ENCODE measurements around the gene HMGN3. TPM values are rescaled to one million over a fixed set of nuclear protein-coding genes. Genes with fewer than 3 reads are reported as not detected.

The HMGN3 gene
- total and polyA plus RNA-seq, 4 donors: 78.4 to 351 (median 188) TPM

DNA sequence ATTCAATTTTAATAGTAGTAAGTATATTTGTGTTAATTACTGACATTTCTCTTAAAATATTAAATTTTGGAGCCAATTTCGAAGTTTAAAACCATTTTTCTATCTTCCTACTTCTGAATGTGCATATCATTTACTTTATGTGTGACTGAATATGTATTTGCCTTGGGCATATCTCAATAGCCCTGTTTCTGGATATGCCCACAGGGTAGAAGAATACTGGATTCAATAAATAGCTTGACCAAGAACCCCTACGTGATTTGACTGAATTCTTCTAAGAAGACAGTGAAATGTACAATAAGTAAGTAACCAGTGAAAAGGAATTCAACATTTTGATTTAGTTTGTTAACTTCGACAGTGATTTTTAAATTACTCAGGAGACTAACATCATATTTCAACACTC lies 7.8 kb downstream of the HMGN3 start:
- H3K36me3 ChIP-seq (ENCODE audit: control insufficient read depth in 4 of 4, insufficient read depth in 4 of 4, low read length in 4 of 4): peaks cover 0 to 7% (median 0%) of the 10 kb centered on the region in 4 donors
- no peaks in the 10 kb centered on the region for H3K27me3 ChIP-seq (ENCODE audit: control insufficient read depth in 3 of 3, insufficient read depth in 3 of 3, low read length in 2 of 3)
- no peak overlapping the region for H3K27ac ChIP-seq (ENCODE audit: low read depth in 1 of 2, low read length in 1 of 2)
- peaks cover 0 to 12% (median 2%) of the 10 kb centered on the region in 5 donors for H3K4me1 ChIP-seq (ENCODE audit: control insufficient read depth in 5 of 5, insufficient read depth in 5 of 5, low read length in 5 of 5)
- TF ChIP-seq, protein P1, sequence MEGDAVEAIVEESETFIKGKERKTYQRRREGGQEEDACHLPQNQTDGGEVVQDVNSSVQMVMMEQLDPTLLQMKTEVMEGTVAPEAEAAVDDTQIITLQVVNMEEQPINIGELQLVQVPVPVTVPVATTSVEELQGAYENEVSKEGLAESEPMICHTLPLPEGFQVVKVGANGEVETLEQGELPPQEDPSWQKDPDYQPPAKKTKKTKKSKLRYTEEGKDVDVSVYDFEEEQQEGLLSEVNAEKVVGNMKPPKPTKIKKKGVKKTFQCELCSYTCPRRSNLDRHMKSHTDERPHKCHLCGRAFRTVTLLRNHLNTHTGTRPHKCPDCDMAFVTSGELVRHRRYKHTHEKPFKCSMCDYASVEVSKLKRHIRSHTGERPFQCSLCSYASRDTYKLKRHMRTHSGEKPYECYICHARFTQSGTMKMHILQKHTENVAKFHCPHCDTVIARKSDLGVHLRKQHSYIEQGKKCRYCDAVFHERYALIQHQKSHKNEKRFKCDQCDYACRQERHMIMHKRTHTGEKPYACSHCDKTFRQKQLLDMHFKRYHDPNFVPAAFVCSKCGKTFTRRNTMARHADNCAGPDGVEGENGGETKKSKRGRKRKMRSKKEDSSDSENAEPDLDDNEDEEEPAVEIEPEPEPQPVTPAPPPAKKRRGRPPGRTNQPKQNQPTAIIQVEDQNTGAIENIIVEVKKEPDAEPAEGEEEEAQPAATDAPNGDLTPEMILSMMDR (IDR thresholded peaks at IDR 0.05; ENCODE audit: control extremely low read depth, extremely low read depth): no peak
- WGBS, 2 donors: 90 to 92% methylated on average over 3 of the region's 3 CpGs
- no peak overlapping the region for H3K4me3 ChIP-seq
- no peaks in the 10 kb centered on the region for H3K9me3 ChIP-seq (ENCODE audit: control insufficient read depth in 4 of 4, insufficient read depth in 3 of 4, low read length in 3 of 4)
- ATAC-seq (ENCODE audit: insufficient read depth, low FRiP score): no peak
- no peak for DNase-seq
- H3K9ac ChIP-seq (ENCODE audit: insufficient read depth in 1 of 2, low read length in 2 of 2): no peak overlapping the region

DNA sequence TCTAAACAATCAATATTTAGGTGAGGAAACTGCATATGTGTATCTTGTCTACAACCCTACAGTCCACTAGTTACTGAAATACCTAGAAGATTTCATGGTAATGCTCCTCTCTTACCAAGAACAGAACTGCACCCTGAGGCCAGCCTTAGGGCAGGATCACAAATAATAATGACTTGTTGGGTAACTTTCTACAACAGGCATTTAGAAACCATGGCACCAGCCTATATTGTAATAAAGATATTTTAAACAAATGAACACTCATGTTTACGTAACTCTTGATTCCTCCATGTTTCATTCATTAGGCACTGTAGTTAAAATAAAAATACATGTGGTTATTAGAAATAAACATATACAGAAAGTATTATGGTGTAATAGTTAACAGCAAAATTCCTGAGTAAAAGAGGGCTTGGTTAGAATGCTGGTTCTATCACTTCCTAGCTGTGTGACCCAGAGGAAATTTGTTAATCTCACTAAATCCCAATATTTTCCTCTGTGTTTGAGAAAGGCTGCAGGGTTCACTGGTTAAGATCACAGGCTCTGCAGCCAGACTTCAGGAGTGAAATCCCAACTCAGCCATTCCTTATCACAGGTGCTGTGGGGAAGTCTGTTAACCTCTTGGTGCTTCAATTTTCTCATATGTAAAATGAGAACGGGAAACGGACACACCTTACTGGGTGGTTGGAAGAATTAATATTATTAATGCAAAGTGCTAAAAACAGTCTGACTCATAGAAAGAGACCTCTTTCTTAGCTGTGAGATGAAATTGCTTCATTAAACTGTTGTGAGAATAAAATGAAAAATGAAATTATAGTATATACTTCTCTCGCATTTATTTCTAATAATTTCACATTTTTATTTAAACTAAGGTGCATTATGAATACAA lies 8.5 kb downstream of the HMGN3 start:
- no peak for ATAC-seq (ENCODE audit: insufficient read depth, low FRiP score)
- H3K9me3 ChIP-seq (ENCODE audit: control insufficient read depth in 4 of 4, insufficient read depth in 3 of 4, low read length in 3 of 4): no peaks in the 10 kb centered on the region
- TF ChIP-seq, protein P1 (IDR thresholded peaks at IDR 0.05; ENCODE audit: control extremely low read depth, extremely low read depth): no peak
- H3K4me1 ChIP-seq (ENCODE audit: control insufficient read depth in 5 of 5, insufficient read depth in 5 of 5, low read length in 5 of 5): peaks cover 0 to 10% (median 2%) of the 10 kb centered on the region in 5 donors
- H3K9ac ChIP-seq (ENCODE audit: insufficient read depth in 1 of 2, low read length in 2 of 2): no peak overlapping the region
- no peak overlapping the region for H3K27ac ChIP-seq (ENCODE audit: low read depth in 1 of 2, low read length in 1 of 2)
- DNase-seq: no peak
- H3K36me3 ChIP-seq (ENCODE audit: control insufficient read depth in 4 of 4, insufficient read depth in 4 of 4, low read length in 4 of 4): peaks cover 0 to 7% (median 0%) of the 10 kb centered on the region in 4 donors
- H3K27me3 ChIP-seq (ENCODE audit: control insufficient read depth in 3 of 3, insufficient read depth in 3 of 3, low read length in 2 of 3): no peaks in the 10 kb centered on the region
- no peak overlapping the region for H3K4me3 ChIP-seq
- 89 to 90% methylated on average over 4 of the region's 4 CpGs for WGBS, 2 donors

DNA sequence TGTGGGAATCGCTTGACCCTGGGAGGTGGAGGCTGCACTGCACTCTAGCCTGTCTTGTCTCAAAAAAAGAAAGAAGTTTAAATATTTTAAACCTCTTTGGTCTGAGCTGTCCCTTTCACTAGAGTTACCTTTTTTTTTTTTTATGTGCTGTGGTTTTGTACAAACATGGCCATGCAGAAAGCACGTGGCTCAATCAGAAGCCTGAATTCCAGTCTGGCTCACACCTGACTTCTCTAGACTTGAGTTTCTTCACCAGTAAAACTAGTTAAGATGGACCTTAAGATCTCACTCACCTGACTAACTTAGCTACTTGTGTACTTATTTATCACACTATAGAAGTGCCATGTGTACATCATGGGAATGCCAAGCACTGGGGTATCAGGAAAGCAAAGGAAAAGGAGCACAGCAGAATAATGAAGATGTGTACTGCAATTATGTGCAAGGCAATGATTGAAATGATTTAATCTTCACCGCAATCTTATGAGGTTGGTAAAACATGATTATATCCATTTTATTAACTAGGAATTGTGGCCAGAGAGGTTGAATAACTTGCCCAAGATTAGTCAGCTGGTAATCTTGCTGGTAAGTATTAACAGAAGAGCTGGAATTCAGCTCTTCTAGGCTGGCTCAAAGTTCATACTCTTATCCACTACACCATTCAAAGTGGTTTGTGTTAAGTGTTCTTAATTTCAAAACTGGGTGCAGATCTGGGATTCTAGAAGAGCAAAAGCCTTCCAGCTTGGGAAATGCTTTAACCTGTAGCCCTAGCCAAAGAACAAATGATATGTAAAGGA lies 10.7 kb downstream of the HMGN3 start:
- Histone ChIP-seq H3K27ac (ENCODE audit: low read depth in 1 of 2, low read length in 1 of 2) (no peak overlapping the region), H3K4me3 (no peak overlapping the region), H3K9me3 (ENCODE audit: control insufficient read depth in 4 of 4, insufficient read depth in 3 of 4, low read length in 3 of 4) (no peaks in the 10 kb centered on the region), H3K9ac (ENCODE audit: insufficient read depth in 1 of 2, low read length in 2 of 2) (no peak overlapping the region), H3K36me3 (ENCODE audit: control insufficient read depth in 4 of 4, insufficient read depth in 4 of 4, low read length in 4 of 4) (peaks cover 0 to 7% (median 0%) of the 10 kb centered on the region in 4 donors), H3K27me3 (ENCODE audit: control insufficient read depth in 3 of 3, insufficient read depth in 3 of 3, low read length in 2 of 3) (no peaks in the 10 kb centered on the region), H3K4me1 (ENCODE audit: control insufficient read depth in 5 of 5, insufficient read depth in 5 of 5, low read length in 5 of 5) (peaks cover 0 to 7% (median 0%) of the 10 kb centered on the region in 5 donors)
- TF ChIP-seq, protein P1 (IDR thresholded peaks at IDR 0.05; ENCODE audit: control extremely low read depth, extremely low read depth): no peak
- 86 to 94% methylated on average over 3 of the region's 3 CpGs for WGBS, 2 donors
- ATAC-seq (ENCODE audit: insufficient read depth, low FRiP score) (no peak), DNase-seq (no peak)

Measured in lung (tissue), 12 donors.